KMS-11 (cell line): ENCODE results near the gene FAM110C.

Experiments used
- H2AFZ ChIP-seq: fragments of 200-600 bp; sonication (generic); 2 replicates; pipeline ENCODE4 v1.6.1; 2016; ENCODE audit warnings: antibody characterized with exemption, mixed run types, low read depth
- H3K27ac ChIP-seq: fragments of 200-600 bp; sonication (generic); 2 replicates; pipeline ENCODE4 v1.6.1; 2016; ENCODE audit warnings: mild to moderate bottlenecking, mixed run types
- H3K27me3 ChIP-seq: fragments of 200-600 bp; sonication (generic); 2 replicates; pipeline ENCODE4 v1.6.1; 2017; ENCODE audit warnings: mild to moderate bottlenecking, low read depth, mixed run types, moderate library complexity; ENCODE audit not compliant: insufficient read depth
- H3K36me3 ChIP-seq: fragments of 200-600 bp; sonication (generic); 2 replicates; pipeline ENCODE4 v1.6.1; 2017; ENCODE audit warnings: mild to moderate bottlenecking, mixed run types; ENCODE audit not compliant: insufficient read depth
- H3K4me1 ChIP-seq: fragments of 200-600 bp; sonication (generic); 2 replicates; pipeline ENCODE4 v1.6.1; 2016; ENCODE audit warnings: mild to moderate bottlenecking, low read depth, mixed run types; ENCODE audit not compliant: poor library complexity, severe bottlenecking
- H3K4me2 ChIP-seq: fragments of 200-600 bp; sonication (generic); 2 replicates; pipeline ENCODE4 v1.7.0; 2016; ENCODE audit warnings: mild to moderate bottlenecking, mixed run types
- H3K4me3 ChIP-seq: fragments of 200-600 bp; sonication (generic); IDR thresholded peaks from 2 replicates; pipeline ENCODE4 v1.6.1; 2017; ENCODE audit warnings: low read depth, low read length, mixed read lengths; ENCODE audit not compliant: insufficient read depth
- H3K79me2 ChIP-seq: fragments of 200-600 bp; sonication (generic); 2 replicates; pipeline ENCODE4 v1.6.1; 2016; ENCODE audit warnings: low read depth, mixed run types; ENCODE audit not compliant: insufficient read depth
- H3K9ac ChIP-seq: fragments of 200-600 bp; sonication (generic); 2 replicates; pipeline ENCODE4 v1.6.1; 2016; ENCODE audit warnings: mild to moderate bottlenecking, mixed run types
- H4K20me1 ChIP-seq: fragments of 200-600 bp; sonication (generic); 2 replicates; pipeline ENCODE4 v1.6.1; 2016; ENCODE audit warnings: mild to moderate bottlenecking, mixed run types; ENCODE audit not compliant: insufficient read depth
- TF ChIP-seq, protein P1 (sequence below): fragments of 200-600 bp; sonication (generic); conservative IDR thresholded peaks from 2 replicates; pipeline ENCODE4 v1.6.1; 2017; ENCODE audit warnings: low read depth, mild to moderate bottlenecking, antibody characterized with exemption, low read length, moderate library complexity, mixed read lengths

The FAM110C gene

DNA sequence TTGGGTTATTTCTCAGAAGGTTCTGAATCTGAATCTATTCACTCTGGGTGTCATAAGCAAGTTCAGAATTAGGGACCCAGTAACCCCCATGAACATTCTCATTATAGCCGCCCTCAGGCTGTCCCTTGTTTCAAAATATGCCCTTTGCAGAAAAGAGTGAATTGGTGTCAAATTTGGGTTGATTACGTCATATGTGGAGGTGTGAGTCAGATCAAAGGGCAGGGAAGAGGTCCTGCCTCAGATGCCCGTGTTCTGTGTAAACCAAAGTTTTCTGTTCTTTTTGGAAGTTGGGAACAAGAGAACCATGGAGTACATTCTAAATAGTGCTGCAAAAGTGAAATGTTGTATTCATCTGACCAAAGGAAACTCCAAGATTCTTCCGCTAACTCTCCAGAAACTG, 5.8 kb downstream of the FAM110C start:
- Histone ChIP-seq H3K4me3 (no peak overlapping the region), H4K20me1 (no peaks in the 10 kb centered on the region), H3K27me3 (no peaks in the 10 kb centered on the region), H3K79me2 (no peaks in the 10 kb centered on the region), H3K36me3 (no peaks in the 10 kb centered on the region), H3K4me1 (no peaks in the 10 kb centered on the region), H3K4me2 (no peak overlapping the region), H3K9ac (no peak overlapping the region), H3K27ac (no peak overlapping the region), H2AFZ (no peak overlapping the region)
- TF ChIP-seq, protein P1, sequence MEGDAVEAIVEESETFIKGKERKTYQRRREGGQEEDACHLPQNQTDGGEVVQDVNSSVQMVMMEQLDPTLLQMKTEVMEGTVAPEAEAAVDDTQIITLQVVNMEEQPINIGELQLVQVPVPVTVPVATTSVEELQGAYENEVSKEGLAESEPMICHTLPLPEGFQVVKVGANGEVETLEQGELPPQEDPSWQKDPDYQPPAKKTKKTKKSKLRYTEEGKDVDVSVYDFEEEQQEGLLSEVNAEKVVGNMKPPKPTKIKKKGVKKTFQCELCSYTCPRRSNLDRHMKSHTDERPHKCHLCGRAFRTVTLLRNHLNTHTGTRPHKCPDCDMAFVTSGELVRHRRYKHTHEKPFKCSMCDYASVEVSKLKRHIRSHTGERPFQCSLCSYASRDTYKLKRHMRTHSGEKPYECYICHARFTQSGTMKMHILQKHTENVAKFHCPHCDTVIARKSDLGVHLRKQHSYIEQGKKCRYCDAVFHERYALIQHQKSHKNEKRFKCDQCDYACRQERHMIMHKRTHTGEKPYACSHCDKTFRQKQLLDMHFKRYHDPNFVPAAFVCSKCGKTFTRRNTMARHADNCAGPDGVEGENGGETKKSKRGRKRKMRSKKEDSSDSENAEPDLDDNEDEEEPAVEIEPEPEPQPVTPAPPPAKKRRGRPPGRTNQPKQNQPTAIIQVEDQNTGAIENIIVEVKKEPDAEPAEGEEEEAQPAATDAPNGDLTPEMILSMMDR: no peak

DNA sequence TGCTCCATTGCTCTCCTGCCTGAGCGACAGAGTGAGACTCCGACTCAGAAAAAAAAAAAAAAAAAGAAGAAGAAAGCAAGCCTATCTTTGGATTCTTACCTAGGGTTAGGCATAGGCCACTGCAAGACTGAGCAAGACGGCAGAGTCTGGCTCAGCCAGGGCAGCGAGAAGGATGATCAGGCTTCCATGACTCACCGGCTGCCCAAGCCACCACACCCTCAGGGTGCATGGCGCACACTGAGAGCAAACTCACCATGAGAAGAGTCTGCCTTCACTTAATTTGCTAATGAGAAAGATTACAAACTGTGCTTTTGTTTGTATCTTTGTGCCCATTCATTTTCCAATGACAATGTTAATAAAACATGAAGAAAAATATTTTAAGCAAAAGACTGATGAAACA, 8.2 kb downstream of the FAM110C start:
- Histone ChIP-seq H3K27ac (no peak overlapping the region), H4K20me1 (no peaks in the 10 kb centered on the region), H3K79me2 (no peaks in the 10 kb centered on the region), H3K4me2 (no peak overlapping the region), H3K36me3 (no peaks in the 10 kb centered on the region), H3K4me3 (no peak overlapping the region), H3K27me3 (no peaks in the 10 kb centered on the region), H3K4me1 (no peaks in the 10 kb centered on the region), H3K9ac (no peak overlapping the region), H2AFZ (no peak overlapping the region)
- TF ChIP-seq, protein P1: no peak

DNA sequence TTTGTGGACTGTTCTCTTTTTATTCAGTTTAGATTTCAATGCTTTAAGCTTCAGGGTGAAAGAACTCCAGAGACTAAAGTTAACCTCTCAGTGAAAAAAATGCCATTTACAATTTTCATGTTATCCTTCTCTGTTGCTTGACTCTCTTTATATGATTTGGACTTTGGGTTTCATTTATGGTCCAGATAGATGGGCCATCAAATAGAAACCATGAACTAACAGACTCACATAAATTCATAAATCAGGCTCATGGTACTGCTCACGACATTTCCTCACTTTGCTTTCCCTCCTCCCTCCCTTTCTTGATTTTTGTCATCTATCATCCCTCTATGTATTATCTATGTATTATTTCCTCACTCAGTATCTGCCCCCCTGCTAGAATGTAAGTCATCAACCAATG, 10.0 kb downstream of the FAM110C start:
- H3K4me2 ChIP-seq: no peak overlapping the region
- H2AFZ ChIP-seq: no peak overlapping the region
- no peaks in the 10 kb centered on the region for H3K27me3 ChIP-seq
- TF ChIP-seq, protein P1: no peak
- no peak overlapping the region for H3K9ac ChIP-seq
- no peaks in the 10 kb centered on the region for H3K4me1 ChIP-seq
- H3K4me3 ChIP-seq: no peak overlapping the region
- no peak overlapping the region for H3K27ac ChIP-seq
- no peaks in the 10 kb centered on the region for H3K36me3 ChIP-seq
- no peaks in the 10 kb centered on the region for H3K79me2 ChIP-seq
- H4K20me1 ChIP-seq: no peaks in the 10 kb centered on the region

DNA sequence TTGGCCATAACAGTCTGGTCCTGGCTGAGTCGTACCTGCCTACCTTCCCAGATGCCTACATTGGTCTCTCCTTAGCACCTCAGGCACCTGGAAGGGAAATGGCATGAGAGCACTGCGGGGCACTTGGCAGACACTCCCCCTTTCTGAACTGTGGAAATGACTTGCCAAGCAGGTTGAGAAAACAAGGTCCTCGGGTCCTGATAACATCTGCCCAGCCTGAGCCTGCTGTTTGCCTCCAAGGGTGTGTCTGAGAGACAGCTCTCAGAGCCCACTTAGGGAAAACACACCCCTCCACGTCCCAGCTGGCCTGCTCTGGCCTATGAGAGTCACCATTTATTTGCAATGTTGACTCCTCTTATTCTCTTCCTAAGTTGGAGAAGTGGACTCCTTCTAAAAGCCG, 10.5 kb downstream of the FAM110C start:
- Histone ChIP-seq H3K27me3 (no peaks in the 10 kb centered on the region), H3K4me1 (no peaks in the 10 kb centered on the region), H3K79me2 (no peaks in the 10 kb centered on the region), H3K27ac (no peak overlapping the region), H3K4me2 (no peak overlapping the region), H3K4me3 (no peak overlapping the region), H2AFZ (no peak overlapping the region), H3K36me3 (no peaks in the 10 kb centered on the region), H4K20me1 (no peaks in the 10 kb centered on the region), H3K9ac (no peak overlapping the region)
- TF ChIP-seq, protein P1: no peak

DNA sequence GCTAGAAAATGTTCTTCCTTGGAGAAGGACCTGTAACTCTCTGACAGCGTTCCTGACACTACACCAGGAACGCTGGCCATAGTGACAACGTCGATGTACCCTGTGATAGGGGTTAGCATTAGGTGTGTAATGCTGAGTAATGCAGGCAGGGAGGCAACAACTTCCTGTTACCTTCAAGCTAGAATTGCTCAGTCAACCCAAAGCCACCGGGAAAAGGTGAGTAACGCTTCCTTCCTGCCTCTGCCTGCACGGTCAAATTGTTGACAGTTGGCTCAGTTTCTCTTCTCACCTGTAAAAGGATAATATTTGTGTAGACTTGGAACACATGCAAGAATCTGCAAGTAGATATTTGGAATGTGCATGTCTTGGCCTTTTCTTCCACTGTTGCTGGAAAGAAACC, 12.7 kb downstream of the FAM110C start:
- Histone ChIP-seq H3K79me2 (no peaks in the 10 kb centered on the region), H3K9ac (no peak overlapping the region), H2AFZ (no peak overlapping the region), H4K20me1 (no peaks in the 10 kb centered on the region), H3K36me3 (no peaks in the 10 kb centered on the region), H3K4me2 (no peak overlapping the region), H3K4me1 (no peaks in the 10 kb centered on the region), H3K27ac (no peak overlapping the region), H3K27me3 (no peaks in the 10 kb centered on the region), H3K4me3 (no peak overlapping the region)
- TF ChIP-seq, protein P1: no peak
